Measurements from ENCODE around the gene USP43.

DNA sequence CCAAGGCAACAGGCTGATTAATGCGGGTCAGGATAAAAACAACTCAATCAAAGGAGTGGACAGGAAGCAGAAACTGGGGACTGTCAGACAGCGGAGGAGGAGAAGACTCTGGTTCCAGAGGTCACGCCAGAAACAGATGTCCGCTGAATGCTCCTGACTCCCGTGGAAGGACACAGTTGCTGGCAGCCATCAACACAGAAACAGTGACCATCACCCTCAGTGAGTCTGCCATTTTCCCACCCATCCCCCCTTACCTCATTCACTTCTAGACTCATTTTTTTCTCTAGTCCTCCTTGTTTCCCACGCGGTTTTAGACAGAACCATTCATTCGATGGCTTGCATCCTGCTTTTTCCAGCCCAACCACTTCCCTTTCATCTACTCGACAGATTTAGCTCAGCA lies 105.2 kb downstream of the USP43 start:
- TF ChIP-seq EZH2phosphoT487 (IDR thresholded peaks at IDR 0.05; ENCODE audit: insufficient read depth, low read depth) (no peak), EZH2 (IDR thresholded peaks at IDR 0.05; ENCODE audit: insufficient read depth, poor library complexity, severe bottlenecking) (no peak)
